Activated naive CD4-positive, alpha-beta T cell treated with anti-CD3 and anti-CD28 coated beads, Interleukin-2, amount 50 U/mL, for 72 hours (primary cell): ENCODE measurements around the gene MEPE. TPM values are rescaled to one million over a fixed set of nuclear protein-coding genes. Genes with fewer than 3 reads are reported as not detected.

Source experiments
- ATAC-seq, 2 donors: fragments of 150-1000 bp; cut with Tn5 transposase; 2 replicates each; pipeline ENCODE4 v1.10.0; 2021; ENCODE audit warnings: mild to moderate bottlenecking in 2 of 2, moderate library complexity in 2 of 2
- DNase-seq, 2 donors: peaks; one replicate each; pipeline ENCODE4 v3.0.0; 2021 to 2022; ENCODE audit warnings: low spot score in 2 of 2
- H3K27ac Mint-ChIP-seq, 2 donors: one replicate each; pipeline ENCODE4 v1.8.0; 2022; ENCODE audit warnings: mild to moderate bottlenecking in 2 of 2, mixed read lengths in 2 of 2
- H3K36me3 Mint-ChIP-seq, 2 donors: one replicate each; pipeline ENCODE4 v1.8.0; 2022; ENCODE audit warnings: mixed read lengths in 2 of 2
- H3K9me3 Mint-ChIP-seq, 2 donors: one replicate each; pipeline ENCODE4 v1.8.0; 2022; ENCODE audit warnings: mixed read lengths in 2 of 2
- total RNA-seq, 2 donors: library from RNA; stranded (reverse); gene quantifications; one replicate each; pipeline ENCODE4 v1.2.3, GENCODE V29; 2022

Gene MEPE, protein sequence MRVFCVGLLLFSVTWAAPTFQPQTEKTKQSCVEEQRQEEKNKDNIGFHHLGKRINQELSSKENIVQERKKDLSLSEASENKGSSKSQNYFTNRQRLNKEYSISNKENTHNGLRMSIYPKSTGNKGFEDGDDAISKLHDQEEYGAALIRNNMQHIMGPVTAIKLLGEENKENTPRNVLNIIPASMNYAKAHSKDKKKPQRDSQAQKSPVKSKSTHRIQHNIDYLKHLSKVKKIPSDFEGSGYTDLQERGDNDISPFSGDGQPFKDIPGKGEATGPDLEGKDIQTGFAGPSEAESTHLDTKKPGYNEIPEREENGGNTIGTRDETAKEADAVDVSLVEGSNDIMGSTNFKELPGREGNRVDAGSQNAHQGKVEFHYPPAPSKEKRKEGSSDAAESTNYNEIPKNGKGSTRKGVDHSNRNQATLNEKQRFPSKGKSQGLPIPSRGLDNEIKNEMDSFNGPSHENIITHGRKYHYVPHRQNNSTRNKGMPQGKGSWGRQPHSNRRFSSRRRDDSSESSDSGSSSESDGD
- total RNA-seq, result not detected

DNA sequence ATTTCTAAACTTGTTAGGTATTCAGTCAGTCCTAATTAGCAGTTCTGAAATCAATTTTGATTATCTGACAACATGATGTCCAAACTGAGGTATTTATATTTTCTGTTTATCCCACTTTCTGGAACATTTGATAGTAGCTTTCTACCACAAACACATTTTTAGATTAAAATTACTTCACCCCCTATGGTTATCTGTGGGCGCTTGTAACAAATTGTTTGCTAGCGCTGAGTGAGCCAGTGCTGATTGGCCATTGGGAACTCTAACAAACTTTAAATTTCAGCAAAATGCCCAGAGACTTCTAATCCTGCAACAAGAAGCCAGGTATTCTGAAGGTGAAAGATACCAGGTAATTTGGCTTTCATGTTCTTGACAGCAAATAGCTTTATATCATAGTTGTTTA, at the start of gene MEPE:
Gene MEPE (plus strand): TSS at position 301 of the 400 bp plus-strand sequence. CDS start 1,746 bp downstream, outside the sequence.
- no peaks in the 10 kb centered on the region for H3K36me3 Mint-ChIP-seq
- H3K9me3 Mint-ChIP-seq, result no peaks in the 10 kb centered on the region
- DNase-seq, result no peak
- H3K27ac Mint-ChIP-seq, result no peak within 1 kb of the TSS
- no peak for ATAC-seq

GRCh38 chr4:87783781-87784180, 49.0 kb upstream of the MEPE start:
- Mint-ChIP-seq H3K27ac (no peak overlapping the region), H3K9me3 (no peaks in the 10 kb centered on the region), H3K36me3 (no peaks in the 10 kb centered on the region)
- no peak for ATAC-seq
- no peak for DNase-seq

DNA sequence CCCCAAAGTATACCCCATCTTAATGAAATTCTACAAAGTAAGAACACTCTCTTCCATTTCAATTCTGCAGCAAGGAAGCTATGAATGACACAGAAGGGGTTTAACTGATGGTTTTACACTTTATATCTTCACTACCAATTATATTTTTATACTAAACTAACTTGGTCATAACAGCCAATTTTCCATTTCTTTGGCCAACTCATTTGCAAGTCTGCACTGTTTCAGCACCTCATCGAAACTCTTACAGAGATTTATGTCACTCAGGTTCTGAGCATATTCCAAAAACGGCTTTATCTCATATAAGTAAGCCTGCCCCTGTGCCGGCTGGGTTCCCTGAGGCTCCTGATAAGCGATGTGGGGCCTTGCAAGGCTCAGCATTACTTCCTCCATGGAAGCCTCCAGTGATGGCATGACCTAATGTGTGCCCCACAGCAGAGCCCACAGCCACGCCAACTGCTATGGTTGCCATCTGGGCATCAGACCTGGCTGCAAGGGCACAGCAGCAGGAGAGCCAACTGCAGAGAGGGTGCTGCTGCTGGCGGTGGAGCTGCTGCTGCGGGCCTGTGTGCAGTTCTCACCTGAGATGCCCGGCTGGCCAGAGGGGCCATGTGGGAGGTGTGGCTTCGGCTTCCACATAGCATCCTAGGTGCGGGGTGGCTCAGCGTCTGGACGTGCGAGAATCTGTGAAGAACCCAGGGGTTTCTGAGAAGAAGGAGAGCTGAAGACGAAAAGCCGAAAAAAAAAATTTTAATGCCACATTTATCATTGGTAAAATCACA, 46.8 kb upstream of the MEPE start:
- no peak for DNase-seq
- Mint-ChIP-seq H3K9me3 (no peaks in the 10 kb centered on the region), H3K27ac (no peak overlapping the region), H3K36me3 (no peaks in the 10 kb centered on the region)
- no peak for ATAC-seq

DNA sequence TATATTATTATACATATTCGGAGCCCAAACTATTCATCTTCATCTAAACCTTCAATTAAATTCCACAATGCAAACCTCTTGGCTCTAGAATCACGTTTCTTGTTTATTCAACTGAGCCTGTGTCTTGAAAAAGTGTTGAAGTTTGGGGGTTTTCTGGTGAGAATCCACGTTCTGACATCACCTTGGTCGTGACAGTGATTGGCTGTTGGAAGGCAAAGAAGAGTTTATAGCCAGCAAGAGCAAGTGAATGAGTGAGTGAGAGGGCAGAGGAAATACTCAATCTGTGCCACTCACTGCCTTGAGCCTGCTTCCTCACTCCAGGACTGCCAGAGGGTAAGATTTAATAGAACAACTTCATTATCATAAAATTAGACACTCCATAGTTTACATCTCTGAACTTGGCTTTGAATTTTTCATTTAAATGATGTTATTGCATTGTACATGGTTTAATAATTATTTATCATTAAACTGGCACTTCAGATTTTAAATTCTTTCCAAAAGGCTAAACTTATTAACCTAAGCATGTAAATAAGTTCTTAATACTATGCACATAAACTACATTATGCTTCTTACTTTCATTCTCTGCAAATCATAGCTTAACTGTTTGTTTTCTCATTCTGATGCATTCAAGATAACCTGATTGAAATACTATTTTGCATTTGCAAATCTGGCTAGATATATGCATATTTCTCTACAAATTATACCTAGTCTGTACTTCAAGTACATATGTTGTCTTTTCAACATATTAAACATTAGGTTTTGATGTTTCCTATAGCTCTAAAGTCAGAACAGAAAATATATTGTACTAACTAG, 33.3 kb upstream of the MEPE start, which contains the start of gene IBSP:
Gene IBSP (plus strand): TSS at position 254 of the 813 bp plus-strand sequence. CDS start 2,808 bp downstream, outside the sequence.
- ATAC-seq, result no peak
- Mint-ChIP-seq H3K9me3 (peaks cover 0 to 1% of the 10 kb centered on the region in 2 donors), H3K36me3 (no peaks in the 10 kb centered on the region), H3K27ac (no peak within 1 kb of the TSS)
- no peak for DNase-seq

DNA sequence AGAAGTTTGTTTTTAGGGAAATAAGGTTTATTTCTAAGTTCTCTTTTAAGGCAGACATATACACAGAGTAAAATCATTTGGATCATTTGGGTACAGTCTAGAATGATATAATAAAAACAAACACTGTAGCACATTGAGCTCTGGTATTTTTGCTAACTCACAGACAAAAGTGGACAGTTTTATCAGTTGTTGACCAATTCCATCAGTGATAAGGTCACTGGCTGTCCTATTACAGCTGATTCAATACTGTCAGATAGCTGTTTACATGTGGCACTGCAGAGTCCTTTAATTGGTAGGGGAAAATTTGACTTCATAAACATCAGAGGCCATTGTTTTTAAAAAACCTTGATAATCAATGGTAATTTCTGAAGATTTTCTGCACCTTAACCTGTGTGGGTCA, 29.9 kb upstream of the MEPE start:
- Mint-ChIP-seq H3K36me3 (no peaks in the 10 kb centered on the region), H3K9me3 (no peaks in the 10 kb centered on the region), H3K27ac (no peak overlapping the region)
- DNase-seq, result no peak
- ATAC-seq, result no peak

DNA sequence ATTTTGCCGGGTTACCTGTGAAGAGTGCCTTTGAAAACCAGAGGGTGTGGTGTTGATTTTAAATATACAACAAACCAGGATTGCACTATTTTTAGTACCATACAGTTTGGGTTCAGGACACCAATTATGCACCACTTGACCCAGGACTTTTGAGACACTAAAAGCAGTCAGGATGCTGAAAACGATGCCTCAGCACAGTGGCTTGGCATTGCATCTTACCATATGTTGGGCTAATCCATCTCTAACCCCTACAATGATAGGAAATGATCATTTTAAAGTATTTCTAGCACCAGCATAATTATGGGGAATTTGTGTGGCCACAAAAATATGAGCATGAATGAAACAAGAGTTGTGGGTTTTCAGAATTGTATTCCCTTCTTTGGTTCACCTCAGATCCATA, 29.3 kb upstream of the MEPE start:
- DNase-seq (no peak), ATAC-seq (no peak)
- no peak overlapping the region for H3K27ac Mint-ChIP-seq
- H3K9me3 Mint-ChIP-seq, result no peaks in the 10 kb centered on the region
- no peaks in the 10 kb centered on the region for H3K36me3 Mint-ChIP-seq

GRCh38 chr4:87804871-87805270, 27.9 kb upstream of the MEPE start:
- no peaks in the 10 kb centered on the region for H3K9me3 Mint-ChIP-seq
- H3K36me3 Mint-ChIP-seq, result no peaks in the 10 kb centered on the region
- ATAC-seq (no peak), DNase-seq (no peak)
- H3K27ac Mint-ChIP-seq, result no peak overlapping the region

- no peak for DNase-seq
- Mint-ChIP-seq H3K9me3 (peaks cover 0 to under 1% of the 10 kb centered on the region in 2 donors), H3K27ac (no peak overlapping the region), H3K36me3 (no peaks in the 10 kb centered on the region)
- no peak for ATAC-seq
Measured at GRCh38 chr4:87805971-87806370, 26.8 kb upstream of the MEPE start.

DNA sequence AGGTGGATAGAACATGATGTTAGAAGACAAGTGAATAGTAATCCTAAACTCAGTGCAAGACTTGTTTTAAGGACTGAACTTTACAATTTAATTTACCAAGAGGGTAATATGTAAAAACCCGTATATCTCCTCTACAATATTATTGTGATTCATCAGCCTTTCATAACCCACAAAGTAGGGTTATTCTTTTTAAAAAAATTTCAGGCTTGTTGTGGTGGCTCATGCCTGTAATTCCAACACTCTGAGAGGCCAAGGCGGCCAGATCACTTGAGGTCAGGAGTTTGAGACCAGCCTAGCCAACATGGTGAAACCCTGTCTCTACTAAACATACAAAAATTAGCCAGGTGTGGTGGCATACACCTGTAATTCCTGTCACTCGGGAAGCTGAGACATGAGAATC, 26.2 kb upstream of the MEPE start:
- DNase-seq (no peak), ATAC-seq (no peak)
- H3K9me3 Mint-ChIP-seq, result peaks cover 5% of the 10 kb centered on the region in 2 donors
- H3K36me3 Mint-ChIP-seq, result no peaks in the 10 kb centered on the region
- no peak overlapping the region for H3K27ac Mint-ChIP-seq

DNA sequence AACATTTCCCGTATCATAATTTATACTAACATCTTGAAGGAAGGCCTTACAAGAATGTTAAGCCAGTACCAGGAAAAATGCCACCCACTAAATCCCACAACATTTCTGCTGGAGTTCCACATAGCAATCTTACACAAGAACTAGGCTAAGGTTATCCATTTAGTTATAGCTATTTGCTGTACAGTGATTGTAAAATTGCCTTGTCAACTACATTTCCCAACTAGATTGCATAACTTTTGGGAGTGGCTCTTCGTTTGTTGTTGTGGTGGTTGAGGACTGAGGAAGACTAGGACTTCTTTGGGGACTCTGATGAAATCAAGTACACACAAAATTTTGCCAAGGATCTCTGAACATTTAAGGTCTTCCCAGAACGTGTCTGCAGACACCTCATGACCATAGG, 25.4 kb upstream of the MEPE start:
- no peak overlapping the region for H3K27ac Mint-ChIP-seq
- H3K9me3 Mint-ChIP-seq, result peaks cover 5% of the 10 kb centered on the region in 2 donors
- no peaks in the 10 kb centered on the region for H3K36me3 Mint-ChIP-seq
- ATAC-seq, result no peak
- no peak for DNase-seq

- Mint-ChIP-seq H3K27ac (no peak overlapping the region), H3K36me3 (no peaks in the 10 kb centered on the region), H3K9me3 (peaks cover 5% of the 10 kb centered on the region in 2 donors)
- no peak for DNase-seq
- no peak for ATAC-seq
Measured at GRCh38 chr4:87811977-87812376, 20.8 kb upstream of the MEPE start.

GRCh38 chr4:87819281-87819919, 13.4 kb upstream of the MEPE start:
- DNase-seq, result no peak
- no peak for ATAC-seq
- Mint-ChIP-seq H3K9me3 (no peaks in the 10 kb centered on the region), H3K27ac (peak overlapping the region in 1 of 2 donors; percentile 22), H3K36me3 (no peaks in the 10 kb centered on the region)

GRCh38 chr4:87823200-87823599, 9.6 kb upstream of the MEPE start:
- DNase-seq, result no peak
- Mint-ChIP-seq H3K36me3 (no peaks in the 10 kb centered on the region), H3K9me3 (no peaks in the 10 kb centered on the region), H3K27ac (no peak overlapping the region)
- ATAC-seq, result no peak

- H3K27ac Mint-ChIP-seq, result no peak overlapping the region
- no peaks in the 10 kb centered on the region for H3K36me3 Mint-ChIP-seq
- no peaks in the 10 kb centered on the region for H3K9me3 Mint-ChIP-seq
- DNase-seq (no peak), ATAC-seq (no peak)
Measured at GRCh38 chr4:87823724-87824123, 9.0 kb upstream of the MEPE start.

GRCh38 chr4:87824352-87824751, 8.4 kb upstream of the MEPE start:
- H3K27ac Mint-ChIP-seq, result no peak overlapping the region
- no peaks in the 10 kb centered on the region for H3K9me3 Mint-ChIP-seq
- DNase-seq (no peak), ATAC-seq (no peak)
- H3K36me3 Mint-ChIP-seq, result no peaks in the 10 kb centered on the region

GRCh38 chr4:87834401-87834800, 1.6 kb downstream of the MEPE start:
- Mint-ChIP-seq H3K36me3 (no peaks in the 10 kb centered on the region), H3K9me3 (no peaks in the 10 kb centered on the region), H3K27ac (no peak overlapping the region)
- no peak for DNase-seq
- no peak for ATAC-seq
